ENCODE results near the gene MALSU1. TPM values are rescaled to one million over a fixed set of nuclear protein-coding genes. Genes with fewer than 3 reads are reported as not detected.

MALSU1 gene
- total RNA-seq, 3 donors from 2014 or later (not counting 1 experiment from before 2014, with no cell fraction given) = 23.4 to 31.8 (median 26.3) TPM

DNA sequence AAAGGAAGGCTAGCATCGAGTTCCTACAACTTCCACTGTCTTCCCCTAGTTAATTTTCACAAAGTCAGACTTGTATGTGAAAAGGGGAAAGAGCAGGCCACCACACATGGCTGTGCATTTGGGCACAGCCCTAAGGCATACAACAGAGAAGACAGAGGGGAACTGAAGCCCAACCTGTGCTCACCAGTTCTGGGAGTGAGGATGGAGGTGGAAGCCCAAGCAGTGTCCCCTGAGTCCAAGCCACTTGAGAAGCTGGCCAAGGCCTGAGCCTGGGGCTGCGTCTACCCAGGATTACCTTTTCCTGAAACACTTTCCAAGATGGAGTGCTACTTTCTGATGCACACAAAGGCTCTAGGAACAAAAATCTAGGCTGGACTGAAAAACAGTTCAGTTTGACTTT, 32.2 kb upstream of the MALSU1 start:
- Mint-ChIP-seq H3K4me1 (no peaks in the 10 kb centered on the region), H3K4me3 (no peak overlapping the region), H3K27me3 (ENCODE audit: low read depth in 2 of 2) (peaks cover 2 to 12% of the 10 kb centered on the region in 2 donors), H3K36me3 (no peaks in the 10 kb centered on the region), H3K9me3 (no peaks in the 10 kb centered on the region), H3K27ac (no peak overlapping the region)
- H3K27me3 ChIP-seq (ENCODE audit: control insufficient read depth, insufficient read depth, low read length) = no peaks in the 10 kb centered on the region
- TF ChIP-seq, protein P1, sequence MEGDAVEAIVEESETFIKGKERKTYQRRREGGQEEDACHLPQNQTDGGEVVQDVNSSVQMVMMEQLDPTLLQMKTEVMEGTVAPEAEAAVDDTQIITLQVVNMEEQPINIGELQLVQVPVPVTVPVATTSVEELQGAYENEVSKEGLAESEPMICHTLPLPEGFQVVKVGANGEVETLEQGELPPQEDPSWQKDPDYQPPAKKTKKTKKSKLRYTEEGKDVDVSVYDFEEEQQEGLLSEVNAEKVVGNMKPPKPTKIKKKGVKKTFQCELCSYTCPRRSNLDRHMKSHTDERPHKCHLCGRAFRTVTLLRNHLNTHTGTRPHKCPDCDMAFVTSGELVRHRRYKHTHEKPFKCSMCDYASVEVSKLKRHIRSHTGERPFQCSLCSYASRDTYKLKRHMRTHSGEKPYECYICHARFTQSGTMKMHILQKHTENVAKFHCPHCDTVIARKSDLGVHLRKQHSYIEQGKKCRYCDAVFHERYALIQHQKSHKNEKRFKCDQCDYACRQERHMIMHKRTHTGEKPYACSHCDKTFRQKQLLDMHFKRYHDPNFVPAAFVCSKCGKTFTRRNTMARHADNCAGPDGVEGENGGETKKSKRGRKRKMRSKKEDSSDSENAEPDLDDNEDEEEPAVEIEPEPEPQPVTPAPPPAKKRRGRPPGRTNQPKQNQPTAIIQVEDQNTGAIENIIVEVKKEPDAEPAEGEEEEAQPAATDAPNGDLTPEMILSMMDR (IDR thresholded peaks at IDR 0.05) = no peak
- H3K27ac ChIP-seq (ENCODE audit: low read length) = no peak overlapping the region
- ATAC-seq = no peak
- no peaks in the 10 kb centered on the region for H3K9me3 ChIP-seq (ENCODE audit: control insufficient read depth, insufficient read depth, low read length)
- intact Hi-C loops (cut with micrococcal nuclease) = no loop called here
- no peak for DNase-seq
- H3K36me3 ChIP-seq (ENCODE audit: control insufficient read depth, insufficient read depth, low read length) = no peaks in the 10 kb centered on the region
- 83% methylated on average over 1 of the region's 2 CpGs for WGBS (ENCODE audit: insufficient coverage)
- no peak overlapping the region for H3K4me3 ChIP-seq (ENCODE audit: low read length)
- H3K4me1 ChIP-seq (ENCODE audit: control insufficient read depth, insufficient read depth, low read length) = no peaks in the 10 kb centered on the region

DNA sequence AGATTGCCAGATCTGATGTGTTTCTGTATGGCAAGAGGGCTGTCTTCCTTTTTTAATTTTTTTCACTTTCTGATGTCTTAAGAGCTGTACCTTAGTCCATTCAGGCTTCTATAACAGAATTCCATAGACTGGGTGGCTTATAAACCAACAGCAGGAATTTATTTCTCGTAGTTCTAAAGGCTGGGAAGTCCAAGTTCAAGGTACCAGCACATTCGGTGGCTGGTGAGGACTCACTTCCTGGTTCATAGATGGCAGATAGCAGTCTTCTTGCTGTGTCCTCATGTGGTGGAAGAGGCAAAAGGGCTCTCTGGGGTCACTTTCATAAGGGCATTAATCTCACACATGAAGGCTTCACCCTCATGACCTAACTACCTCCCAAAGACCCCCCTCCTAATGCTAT, 31.8 kb upstream of the MALSU1 start:
- ATAC-seq = no peak
- Histone ChIP-seq H3K9me3 (ENCODE audit: control insufficient read depth, insufficient read depth, low read length) (no peaks in the 10 kb centered on the region), H3K4me1 (ENCODE audit: control insufficient read depth, insufficient read depth, low read length) (no peaks in the 10 kb centered on the region), H3K36me3 (ENCODE audit: control insufficient read depth, insufficient read depth, low read length) (no peaks in the 10 kb centered on the region), H3K27me3 (ENCODE audit: control insufficient read depth, insufficient read depth, low read length) (no peaks in the 10 kb centered on the region), H3K27ac (ENCODE audit: low read length) (no peak overlapping the region), H3K4me3 (ENCODE audit: low read length) (no peak overlapping the region)
- no peak for DNase-seq
- Mint-ChIP-seq H3K36me3 (no peaks in the 10 kb centered on the region), H3K4me1 (no peaks in the 10 kb centered on the region), H3K27ac (no peak overlapping the region), H3K4me3 (no peak overlapping the region), H3K9me3 (no peaks in the 10 kb centered on the region), H3K27me3 (ENCODE audit: low read depth in 2 of 2) (peaks cover 5 to 16% of the 10 kb centered on the region in 2 donors)
- WGBS (ENCODE audit: insufficient coverage) = 88% methylated on average over 2 of the region's 2 CpGs
- TF ChIP-seq, protein P1 (IDR thresholded peaks at IDR 0.05) = no peak
- intact Hi-C loops (cut with micrococcal nuclease) = no loop called here

DNA sequence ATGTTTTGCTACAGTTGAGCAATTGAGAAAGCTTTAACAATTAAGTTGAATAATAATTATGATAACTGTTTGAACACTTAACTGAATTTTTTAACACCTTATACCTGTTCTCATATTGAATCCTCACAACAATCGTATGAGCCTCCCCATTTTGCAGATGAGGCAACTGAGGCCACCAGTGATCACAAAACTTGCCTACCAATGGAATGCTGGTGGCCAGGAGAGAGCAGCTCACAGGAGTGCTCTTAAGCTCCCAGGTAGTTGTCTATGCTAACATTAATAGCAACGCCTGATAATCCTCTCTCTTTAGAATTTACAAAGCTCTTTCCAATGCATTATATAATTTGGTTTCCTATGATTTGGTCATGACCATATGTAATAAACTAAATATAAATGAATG, 31.0 kb upstream of the MALSU1 start:
- Mint-ChIP-seq H3K4me3 (no peak overlapping the region), H3K27me3 (ENCODE audit: low read depth in 2 of 2) (peaks cover 7 to 17% of the 10 kb centered on the region in 2 donors), H3K4me1 (peaks cover 4 to 5% of the 10 kb centered on the region in 2 donors), H3K36me3 (no peaks in the 10 kb centered on the region), H3K27ac (no peak overlapping the region), H3K9me3 (no peaks in the 10 kb centered on the region)
- ATAC-seq (no peak), DNase-seq (no peak)
- TF ChIP-seq, protein P1 (IDR thresholded peaks at IDR 0.05) = no peak
- intact Hi-C loops (cut with micrococcal nuclease) = no loop called here
- Histone ChIP-seq H3K4me3 (ENCODE audit: low read length) (no peak overlapping the region), H3K9me3 (ENCODE audit: control insufficient read depth, insufficient read depth, low read length) (no peaks in the 10 kb centered on the region), H3K27ac (ENCODE audit: low read length) (no peak overlapping the region), H3K27me3 (ENCODE audit: control insufficient read depth, insufficient read depth, low read length) (no peaks in the 10 kb centered on the region), H3K36me3 (ENCODE audit: control insufficient read depth, insufficient read depth, low read length) (no peaks in the 10 kb centered on the region), H3K4me1 (ENCODE audit: control insufficient read depth, insufficient read depth, low read length) (peaks cover 3% of the 10 kb centered on the region)
- WGBS (ENCODE audit: insufficient coverage) = 93% methylated on average over 1 of the region's 2 CpGs

DNA sequence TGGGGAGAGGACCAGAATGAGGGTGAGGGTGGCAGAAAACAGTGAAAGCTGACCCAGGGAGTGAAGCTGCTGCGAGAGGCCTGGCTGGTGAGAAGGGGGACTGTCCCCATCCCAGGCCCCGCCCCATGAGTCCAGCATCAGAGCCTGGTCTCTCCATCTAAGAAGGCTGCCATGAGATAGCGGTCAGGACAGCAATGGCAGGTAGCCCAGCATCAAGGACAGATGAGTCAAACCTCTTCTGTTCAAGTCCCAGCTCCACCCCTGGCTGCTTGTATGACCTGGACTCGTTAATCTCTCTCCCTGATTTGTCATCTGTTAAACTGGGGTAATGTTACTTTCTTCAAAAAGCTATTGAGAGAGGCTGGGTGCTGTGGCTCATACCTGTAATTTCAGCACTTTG, 30.4 kb upstream of the MALSU1 start:
- H3K27me3 Mint-ChIP-seq (ENCODE audit: low read depth in 2 of 2) = peaks cover 7 to 17% of the 10 kb centered on the region in 2 donors
- Histone ChIP-seq H3K27ac (ENCODE audit: low read length) (no peak overlapping the region), H3K4me1 (ENCODE audit: control insufficient read depth, insufficient read depth, low read length) (peaks cover 7% of the 10 kb centered on the region), H3K4me3 (ENCODE audit: low read length) (no peak overlapping the region), H3K36me3 (ENCODE audit: control insufficient read depth, insufficient read depth, low read length) (no peaks in the 10 kb centered on the region), H3K27me3 (ENCODE audit: control insufficient read depth, insufficient read depth, low read length) (no peaks in the 10 kb centered on the region), H3K9me3 (ENCODE audit: control insufficient read depth, insufficient read depth, low read length) (no peaks in the 10 kb centered on the region)
- DNase-seq = no peak
- H3K4me1 Mint-ChIP-seq = peaks cover 9 to 10% of the 10 kb centered on the region in 2 donors
- no peak overlapping the region for H3K4me3 Mint-ChIP-seq
- no peaks in the 10 kb centered on the region for H3K9me3 Mint-ChIP-seq
- ATAC-seq = no peak
- H3K36me3 Mint-ChIP-seq = no peaks in the 10 kb centered on the region
- TF ChIP-seq, protein P1 (IDR thresholded peaks at IDR 0.05) = no peak
- WGBS (ENCODE audit: insufficient coverage) = 92% methylated on average over 4 of the region's 4 CpGs
- H3K27ac Mint-ChIP-seq = no peak overlapping the region
- intact Hi-C loops (cut with micrococcal nuclease) = no loop called here
